22Rv1 (cell line): ENCODE results near the gene MED12L.

Source experiments
- ZFX ChIP-seq: fragments of 450-650 bp; IDR thresholded peaks from 2 replicates; pipeline ENCODE4 v1.6.1; 2017; ENCODE audit warnings: antibody characterized with exemption, borderline replicate concordance
- TF ChIP-seq, protein P1 (sequence below): fragments of 450-650 bp; IDR thresholded peaks from 2 replicates; pipeline ENCODE4 v1.5.1; 2017; ENCODE audit warnings: mild to moderate bottlenecking

DNA sequence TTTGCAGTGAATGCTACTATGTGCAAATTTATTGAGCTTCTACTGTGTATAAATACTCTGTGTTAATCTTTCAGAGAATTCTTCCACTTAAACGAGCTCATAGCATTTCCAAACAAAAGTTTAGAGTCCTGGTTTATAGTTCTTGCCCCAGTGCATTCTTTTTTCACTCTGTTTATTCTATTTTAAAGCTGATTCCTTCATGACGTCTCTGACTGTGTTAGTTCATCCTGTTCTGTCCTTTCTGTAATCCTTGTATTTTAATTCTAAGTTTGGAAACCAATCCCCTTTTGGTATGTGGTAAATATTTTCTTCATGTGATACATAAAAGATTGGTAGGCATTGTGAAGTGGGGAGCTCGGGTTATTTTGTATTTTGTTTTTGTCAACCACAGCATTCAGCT is 174.2 kb downstream of the MED12L start:
- TF ChIP-seq, protein P1, sequence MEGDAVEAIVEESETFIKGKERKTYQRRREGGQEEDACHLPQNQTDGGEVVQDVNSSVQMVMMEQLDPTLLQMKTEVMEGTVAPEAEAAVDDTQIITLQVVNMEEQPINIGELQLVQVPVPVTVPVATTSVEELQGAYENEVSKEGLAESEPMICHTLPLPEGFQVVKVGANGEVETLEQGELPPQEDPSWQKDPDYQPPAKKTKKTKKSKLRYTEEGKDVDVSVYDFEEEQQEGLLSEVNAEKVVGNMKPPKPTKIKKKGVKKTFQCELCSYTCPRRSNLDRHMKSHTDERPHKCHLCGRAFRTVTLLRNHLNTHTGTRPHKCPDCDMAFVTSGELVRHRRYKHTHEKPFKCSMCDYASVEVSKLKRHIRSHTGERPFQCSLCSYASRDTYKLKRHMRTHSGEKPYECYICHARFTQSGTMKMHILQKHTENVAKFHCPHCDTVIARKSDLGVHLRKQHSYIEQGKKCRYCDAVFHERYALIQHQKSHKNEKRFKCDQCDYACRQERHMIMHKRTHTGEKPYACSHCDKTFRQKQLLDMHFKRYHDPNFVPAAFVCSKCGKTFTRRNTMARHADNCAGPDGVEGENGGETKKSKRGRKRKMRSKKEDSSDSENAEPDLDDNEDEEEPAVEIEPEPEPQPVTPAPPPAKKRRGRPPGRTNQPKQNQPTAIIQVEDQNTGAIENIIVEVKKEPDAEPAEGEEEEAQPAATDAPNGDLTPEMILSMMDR, result no peak
- TF ChIP-seq ZFX, result no peak
